Epithelial cell of proximal tubule (primary cell): Measurements from ENCODE around the gene RHOU. TPM values are rescaled to one million over a fixed set of nuclear protein-coding genes. Genes with fewer than 3 reads are reported as not detected.

ENCODE experiments used
- DNase-seq: peaks from one replicate; pipeline ENCODE4 v3.0.0-alpha.2; 2011; ENCODE audit warnings: low read depth
- H3K4me3 ChIP-seq: 2 replicates; pipeline ENCODE4 v1.5.1; 2011; ENCODE audit warnings: low read depth, mild to moderate bottlenecking, low read length
- total RNA-seq: library from RNA; depleted of rRNA; stranded (reverse); fragments of >200 nt; gene quantifications from 2 replicates; pipeline ENCODE4 v1.2.3, GENCODE V29; 2015
- TF ChIP-seq, protein P1 (sequence below): conservative IDR thresholded peaks from 2 replicates; pipeline ENCODE4 v1.5.1; 2012; ENCODE audit warnings: low read depth, mild to moderate bottlenecking, low read length

The RHOU gene
- total RNA-seq, 1 donor from 2014 or later: 0.58 TPM

DNA sequence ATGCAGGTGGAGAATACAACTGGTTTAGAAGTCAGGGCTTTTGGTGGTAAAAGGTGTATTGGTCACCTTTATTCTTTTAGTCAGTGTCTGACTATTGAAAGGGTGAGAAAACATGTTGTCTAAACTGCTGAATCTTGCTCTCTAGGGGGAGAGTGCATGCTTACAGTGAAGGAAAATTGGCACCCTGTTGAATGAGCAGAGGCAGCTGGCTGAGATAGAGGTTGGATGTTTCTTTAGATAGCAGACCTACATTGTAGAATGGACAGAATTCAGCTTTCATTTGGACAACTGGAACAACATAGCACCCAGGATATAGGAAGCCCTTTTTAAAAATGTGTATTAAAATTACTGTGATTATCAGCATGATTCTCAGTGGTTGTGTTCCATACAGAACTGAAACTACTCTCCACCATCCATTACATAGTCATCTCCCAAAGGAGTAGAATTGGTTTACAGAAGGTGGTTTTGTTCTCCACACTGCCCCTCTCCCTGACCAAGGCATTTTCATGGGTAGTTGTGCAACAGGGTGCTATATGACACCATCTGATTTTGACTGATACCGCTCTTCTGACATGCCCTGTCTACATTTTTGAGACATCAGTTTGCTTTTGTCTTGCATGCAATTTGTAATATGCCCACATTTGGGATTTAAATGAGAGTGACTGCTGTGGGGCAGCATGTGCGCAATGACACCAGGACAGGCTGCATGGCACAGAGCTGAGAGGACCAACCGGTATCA, 16.2 kb downstream of the RHOU start:
- TF ChIP-seq, protein P1, sequence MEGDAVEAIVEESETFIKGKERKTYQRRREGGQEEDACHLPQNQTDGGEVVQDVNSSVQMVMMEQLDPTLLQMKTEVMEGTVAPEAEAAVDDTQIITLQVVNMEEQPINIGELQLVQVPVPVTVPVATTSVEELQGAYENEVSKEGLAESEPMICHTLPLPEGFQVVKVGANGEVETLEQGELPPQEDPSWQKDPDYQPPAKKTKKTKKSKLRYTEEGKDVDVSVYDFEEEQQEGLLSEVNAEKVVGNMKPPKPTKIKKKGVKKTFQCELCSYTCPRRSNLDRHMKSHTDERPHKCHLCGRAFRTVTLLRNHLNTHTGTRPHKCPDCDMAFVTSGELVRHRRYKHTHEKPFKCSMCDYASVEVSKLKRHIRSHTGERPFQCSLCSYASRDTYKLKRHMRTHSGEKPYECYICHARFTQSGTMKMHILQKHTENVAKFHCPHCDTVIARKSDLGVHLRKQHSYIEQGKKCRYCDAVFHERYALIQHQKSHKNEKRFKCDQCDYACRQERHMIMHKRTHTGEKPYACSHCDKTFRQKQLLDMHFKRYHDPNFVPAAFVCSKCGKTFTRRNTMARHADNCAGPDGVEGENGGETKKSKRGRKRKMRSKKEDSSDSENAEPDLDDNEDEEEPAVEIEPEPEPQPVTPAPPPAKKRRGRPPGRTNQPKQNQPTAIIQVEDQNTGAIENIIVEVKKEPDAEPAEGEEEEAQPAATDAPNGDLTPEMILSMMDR: no peak
- H3K4me3 ChIP-seq: no peak overlapping the region
- no peak for DNase-seq

DNA sequence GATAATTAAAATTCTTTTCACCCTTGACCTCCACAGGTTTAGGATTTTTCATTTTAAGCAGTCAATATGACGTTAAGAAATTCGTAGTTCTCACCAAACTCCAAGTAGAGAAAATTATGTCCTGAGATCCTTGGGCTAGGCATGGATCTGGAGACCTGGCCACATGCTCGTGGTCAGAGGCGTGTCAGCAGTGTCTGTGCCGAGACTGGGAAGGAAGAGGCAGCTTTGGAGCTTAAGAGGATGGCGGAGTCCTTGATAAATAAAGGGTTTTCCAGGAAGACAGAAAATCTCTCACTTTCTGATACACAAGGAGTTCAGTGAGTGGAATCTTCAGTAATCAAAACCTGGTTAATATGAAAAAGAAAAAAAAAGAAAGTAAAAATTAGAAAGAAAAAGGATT, 17.0 kb downstream of the RHOU start:
- no peak overlapping the region for H3K4me3 ChIP-seq
- DNase-seq: no peak
- TF ChIP-seq, protein P1: no peak

DNA sequence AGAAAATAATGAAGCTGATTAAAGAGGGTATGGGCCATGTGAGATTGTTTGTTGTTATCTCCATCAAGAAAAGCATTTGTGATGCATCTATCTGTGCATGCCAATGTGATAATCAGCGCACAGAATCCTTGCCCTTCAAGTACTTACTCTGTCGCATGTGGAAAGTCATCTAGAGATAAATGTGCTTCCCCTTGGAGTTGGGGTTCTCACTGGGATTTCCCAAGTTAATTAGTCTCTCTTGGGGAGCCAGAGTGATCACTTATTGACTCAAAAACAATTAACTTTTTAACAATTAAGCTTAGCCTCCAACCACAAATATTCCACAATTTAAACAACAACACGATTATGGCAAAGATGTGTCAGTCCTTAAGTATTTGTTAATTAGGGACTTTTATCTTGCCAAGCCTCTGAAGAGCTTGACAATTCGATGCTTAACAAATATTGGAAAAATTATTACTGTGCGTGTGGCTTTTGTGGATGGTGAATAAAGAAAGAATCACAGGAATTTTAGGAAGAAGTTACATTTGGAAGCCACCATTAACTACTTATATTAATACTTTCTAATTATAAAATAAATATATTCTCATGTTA, 17.5 kb downstream of the RHOU start:
- DNase-seq: no peak
- TF ChIP-seq, protein P1: no peak

DNA sequence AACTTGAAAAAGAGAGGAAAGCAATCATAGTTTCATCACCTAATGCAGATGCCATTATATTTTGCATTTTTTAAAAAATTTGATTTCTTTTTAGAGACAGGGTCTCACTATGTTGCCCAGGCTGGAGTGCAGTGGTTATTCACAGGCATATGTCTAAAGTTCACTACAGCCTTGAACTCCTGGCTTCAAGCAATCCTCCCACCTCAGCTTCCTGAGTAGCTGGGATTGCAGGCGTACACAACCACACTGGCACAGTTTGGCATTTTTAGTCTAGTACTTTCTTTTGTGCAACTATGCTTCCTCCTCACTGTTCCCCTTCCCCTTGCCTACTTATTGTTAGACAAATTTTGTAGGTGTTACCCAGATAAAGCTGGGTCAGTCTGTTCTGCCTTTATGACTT, 18.0 kb downstream of the RHOU start:
- DNase-seq: no peak
- no peak overlapping the region for H3K4me3 ChIP-seq
- TF ChIP-seq, protein P1: no peak

More for the DNA sequence above, 17.5 kb downstream of the RHOU start:
- H3K4me3 ChIP-seq: no peak overlapping the region

DNA sequence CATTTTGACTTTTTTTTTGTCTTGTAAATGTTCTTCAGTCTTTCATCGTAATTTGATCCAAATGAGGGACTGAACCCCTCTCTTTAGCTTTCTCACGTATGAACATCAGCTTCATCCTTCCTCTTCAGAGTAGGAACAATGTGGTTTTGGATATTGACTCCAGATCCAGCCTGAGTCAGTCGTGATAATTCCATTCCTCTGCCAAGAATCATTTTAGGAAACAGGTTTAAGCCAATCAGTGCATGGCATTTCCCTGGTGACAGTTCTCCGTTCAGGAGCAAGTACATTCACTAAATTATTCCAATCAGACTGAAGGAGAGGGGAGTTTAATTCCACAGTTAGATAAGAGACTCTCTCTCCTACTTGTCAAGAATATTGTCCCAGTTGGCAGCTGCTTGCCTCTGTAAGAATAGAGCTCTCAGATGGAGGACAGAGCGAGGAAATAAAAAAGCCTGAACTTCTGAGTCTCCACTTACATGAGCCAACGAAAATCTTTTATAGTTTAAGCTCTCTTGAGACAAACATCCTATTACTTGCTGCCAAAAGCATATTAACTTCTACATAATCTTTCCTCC, 18.6 kb downstream of the RHOU start:
- no peak for DNase-seq
- TF ChIP-seq, protein P1: no peak
- H3K4me3 ChIP-seq: no peak overlapping the region

DNA sequence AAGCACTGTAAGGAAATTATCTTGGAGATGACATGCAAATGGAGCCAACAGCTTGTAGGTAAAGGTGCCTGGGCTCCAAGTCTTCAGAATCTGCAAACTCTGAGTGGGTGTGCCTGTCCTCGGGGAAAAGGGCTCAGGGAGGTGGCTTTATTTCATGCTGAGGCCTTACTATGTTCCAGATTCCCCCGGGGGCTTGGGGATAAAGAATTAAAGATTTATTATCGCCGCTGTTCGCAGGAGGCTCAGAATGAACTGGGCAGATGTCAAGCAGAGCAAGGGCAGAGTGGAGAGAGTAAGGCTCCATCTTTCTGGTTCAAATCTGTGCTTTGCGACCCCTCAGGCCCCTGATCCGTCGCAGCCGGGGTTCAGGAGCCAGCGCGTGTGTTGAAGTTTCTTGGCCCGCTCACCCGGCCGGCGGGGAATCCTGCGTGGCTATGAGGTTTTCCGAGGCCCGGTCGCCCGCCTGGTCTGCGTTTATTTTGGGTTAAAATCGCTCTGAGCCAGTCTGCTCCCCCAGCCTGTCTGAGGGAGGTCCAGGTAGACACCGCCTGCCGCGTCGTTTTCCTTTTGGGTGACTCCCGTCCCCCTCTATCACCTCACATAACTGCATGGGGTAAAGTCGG, 19.5 kb downstream of the RHOU start:
- no peak for DNase-seq
- no peak overlapping the region for H3K4me3 ChIP-seq
- TF ChIP-seq, protein P1: no peak
